HPDE6-E6E7 (cell line): ENCODE data around the gene SHISA7.

Experiments used
- DNase-seq: peaks from one replicate; pipeline ENCODE4 v3.0.0; 2011; ENCODE audit warnings: missing footprints; ENCODE audit errors: extremely low spot score

Gene SHISA7

DNA sequence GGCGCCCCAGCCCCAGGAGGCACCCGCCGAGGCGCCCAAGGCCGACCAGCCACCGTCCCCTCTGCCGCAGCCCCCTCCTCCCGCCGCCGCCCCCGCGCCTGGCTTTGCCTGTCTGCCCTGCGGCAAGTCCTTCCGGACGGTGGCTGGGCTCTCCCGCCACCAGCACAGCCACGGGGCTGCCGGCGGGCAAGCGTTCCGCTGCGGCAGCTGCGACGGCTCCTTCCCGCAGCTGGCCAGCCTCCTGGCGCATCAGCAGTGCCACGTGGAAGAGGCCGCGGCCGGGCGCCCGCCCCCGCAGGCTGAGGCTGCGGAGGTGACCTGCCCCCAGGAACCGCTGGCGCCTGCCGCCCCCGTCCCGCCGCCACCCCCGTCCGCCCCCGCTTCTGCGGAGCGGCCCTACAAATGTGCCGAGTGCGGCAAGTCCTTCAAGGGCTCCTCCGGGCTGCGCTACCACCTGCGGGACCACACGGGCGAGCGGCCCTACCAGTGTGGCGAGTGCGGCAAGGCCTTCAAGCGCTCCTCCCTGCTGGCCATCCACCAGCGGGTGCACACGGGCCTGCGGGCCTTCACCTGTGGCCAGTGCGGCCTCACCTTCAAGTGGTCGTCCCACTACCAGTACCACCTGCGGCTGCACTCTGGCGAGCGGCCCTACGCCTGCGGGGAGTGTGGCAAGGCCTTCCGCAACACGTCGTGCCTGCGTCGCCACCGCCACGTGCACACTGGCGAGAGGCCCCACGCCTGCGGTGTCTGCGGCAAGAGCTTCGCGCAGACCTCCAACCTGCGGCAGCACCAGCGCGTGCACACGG, 39.3 kb upstream of the SHISA7 start:
- DNase-seq, result no peak

DNA sequence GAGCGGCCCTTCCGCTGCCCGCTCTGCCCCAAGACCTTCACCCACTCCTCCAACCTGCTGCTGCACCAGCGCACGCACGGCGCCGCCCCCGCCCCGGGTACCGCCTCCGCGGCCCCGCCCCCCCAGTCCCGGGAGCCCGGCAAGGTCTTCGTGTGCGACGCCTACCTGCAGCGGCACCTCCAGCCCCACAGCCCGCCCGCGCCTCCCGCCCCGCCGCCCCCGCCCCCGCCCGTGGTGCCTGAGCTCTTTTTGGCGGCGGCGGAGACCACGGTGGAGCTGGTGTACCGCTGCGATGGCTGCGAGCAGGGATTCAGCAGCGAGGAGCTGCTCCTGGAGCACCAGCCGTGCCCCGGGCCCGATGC, 38.7 kb upstream of the SHISA7 start:
- no peak for DNase-seq

DNA sequence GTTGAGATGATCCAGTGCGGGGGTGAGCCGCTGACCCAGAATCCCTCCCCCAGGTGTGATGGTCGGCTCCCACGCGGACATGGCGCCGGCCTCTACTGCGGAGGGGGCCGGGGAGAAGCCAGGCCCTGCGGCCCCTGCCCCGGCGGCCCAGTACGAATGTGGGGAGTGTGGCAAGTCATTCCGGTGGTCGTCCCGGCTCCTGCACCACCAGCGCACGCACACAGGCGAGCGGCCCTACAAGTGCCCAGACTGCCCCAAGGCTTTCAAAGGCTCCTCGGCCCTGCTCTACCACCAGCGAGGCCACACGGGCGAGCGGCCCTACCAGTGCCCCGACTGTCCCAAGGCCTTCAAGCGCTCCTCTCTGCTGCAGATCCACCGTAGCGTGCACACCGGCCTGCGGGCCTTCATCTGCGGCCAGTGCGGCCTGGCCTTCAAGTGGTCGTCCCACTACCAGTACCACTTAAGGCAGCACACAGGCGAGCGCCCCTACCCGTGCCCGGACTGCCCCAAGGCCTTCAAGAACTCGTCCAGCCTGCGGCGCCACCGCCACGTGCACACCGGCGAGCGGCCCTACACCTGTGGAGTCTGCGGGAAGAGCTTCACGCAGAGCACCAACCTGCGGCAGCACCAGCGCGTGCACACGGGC, 38.2 kb upstream of the SHISA7 start:
- DNase-seq, result no peak

DNA sequence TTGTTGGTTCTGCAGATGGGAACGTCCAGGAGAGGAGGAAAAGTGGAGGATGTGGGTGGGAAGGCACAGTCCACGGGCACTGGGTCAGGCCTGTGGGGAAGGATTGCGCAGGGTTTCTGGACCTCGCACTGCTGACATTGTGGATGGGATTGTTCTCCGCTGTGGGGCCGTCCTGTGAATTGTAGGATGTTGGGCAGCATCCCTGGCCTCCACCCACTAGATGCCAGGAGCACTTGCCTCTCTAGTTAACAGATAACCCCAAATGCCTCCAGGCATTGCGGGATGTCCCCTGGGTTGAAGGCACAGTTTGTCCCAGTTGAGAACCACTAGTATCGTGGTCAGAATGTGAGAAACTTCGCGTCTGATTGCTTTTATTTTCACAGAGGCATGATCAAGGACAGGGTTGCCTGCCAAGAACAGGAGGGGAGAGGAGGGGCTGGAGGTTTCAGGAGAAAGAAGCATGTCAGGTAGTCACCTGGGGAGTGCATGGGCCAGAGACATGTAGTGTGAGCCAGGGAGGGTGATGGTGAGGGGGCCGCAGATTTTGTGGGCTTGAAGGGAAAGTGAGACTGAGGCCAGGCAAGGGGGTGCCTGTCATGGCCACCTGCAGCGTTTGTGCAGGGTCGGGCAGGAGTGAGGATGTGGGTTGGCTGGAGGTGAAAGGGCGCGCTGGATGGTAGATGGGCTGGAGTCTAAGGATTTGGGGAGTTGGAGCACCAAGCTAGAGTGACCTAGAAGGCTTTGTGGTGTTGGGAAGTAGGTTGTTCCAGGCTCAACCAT, 36.5 kb upstream of the SHISA7 start:
- DNase-seq, result no peak

DNA sequence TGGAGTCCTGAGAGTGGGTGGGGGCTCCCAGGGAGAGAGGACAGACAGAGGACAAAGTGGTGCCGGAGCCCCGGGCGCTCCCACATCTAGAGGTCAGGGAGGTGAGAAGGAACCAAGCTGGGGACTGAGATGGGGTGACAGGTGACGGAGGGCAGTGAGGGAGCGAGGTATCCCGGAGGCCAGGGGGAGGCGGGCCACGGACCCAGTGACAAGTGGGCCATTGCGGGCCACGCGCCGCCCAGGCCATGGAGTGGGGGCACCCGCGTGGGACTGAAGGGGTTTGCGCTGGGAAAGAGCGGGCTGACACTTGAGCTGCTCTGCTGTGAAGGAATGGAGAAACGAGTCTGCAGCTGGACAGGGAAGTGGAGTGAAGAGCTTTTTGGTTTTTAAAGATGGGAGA, 35.9 kb upstream of the SHISA7 start:
- DNase-seq, result no peak

DNA sequence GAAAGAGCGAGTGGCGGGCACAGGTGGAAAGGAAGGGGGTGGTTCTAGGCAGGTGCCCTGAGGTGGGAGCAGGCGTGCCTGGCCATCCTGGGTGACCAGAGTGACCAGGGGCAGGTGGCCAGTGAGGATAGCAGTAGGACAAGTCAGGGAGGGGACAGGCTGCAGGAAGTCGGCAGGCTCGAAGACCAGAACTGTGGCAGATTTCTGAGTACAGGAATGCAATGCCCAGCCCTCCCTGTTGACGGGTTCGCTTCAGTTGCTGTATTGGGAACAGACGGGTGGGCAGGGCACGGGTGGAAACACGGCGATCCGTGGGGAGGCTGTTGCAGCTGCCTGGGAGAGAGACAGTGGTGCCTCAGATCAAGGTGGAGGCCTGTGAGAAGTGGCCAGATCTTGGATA, 35.3 kb upstream of the SHISA7 start:
- no peak for DNase-seq

DNA sequence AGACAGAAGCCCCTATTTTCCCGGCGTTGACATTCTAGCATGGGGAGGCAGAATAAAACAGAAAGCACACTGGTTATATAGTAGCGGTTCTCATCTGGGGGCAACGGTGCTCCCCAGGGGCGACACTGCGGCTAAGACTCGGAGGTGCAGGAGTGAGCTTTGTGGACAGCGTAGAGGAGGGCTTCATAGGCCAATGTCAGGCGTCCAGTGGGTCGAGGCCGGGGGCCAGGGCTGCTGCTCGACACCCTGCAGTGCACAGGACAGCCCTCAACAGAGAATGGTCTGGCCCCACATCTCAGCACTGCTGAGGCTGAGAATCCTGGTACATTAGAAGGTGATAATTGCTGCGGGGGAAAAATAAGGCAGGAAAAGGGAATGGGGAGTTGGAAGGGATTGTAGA, 34.8 kb upstream of the SHISA7 start:
- DNase-seq, result no peak

DNA sequence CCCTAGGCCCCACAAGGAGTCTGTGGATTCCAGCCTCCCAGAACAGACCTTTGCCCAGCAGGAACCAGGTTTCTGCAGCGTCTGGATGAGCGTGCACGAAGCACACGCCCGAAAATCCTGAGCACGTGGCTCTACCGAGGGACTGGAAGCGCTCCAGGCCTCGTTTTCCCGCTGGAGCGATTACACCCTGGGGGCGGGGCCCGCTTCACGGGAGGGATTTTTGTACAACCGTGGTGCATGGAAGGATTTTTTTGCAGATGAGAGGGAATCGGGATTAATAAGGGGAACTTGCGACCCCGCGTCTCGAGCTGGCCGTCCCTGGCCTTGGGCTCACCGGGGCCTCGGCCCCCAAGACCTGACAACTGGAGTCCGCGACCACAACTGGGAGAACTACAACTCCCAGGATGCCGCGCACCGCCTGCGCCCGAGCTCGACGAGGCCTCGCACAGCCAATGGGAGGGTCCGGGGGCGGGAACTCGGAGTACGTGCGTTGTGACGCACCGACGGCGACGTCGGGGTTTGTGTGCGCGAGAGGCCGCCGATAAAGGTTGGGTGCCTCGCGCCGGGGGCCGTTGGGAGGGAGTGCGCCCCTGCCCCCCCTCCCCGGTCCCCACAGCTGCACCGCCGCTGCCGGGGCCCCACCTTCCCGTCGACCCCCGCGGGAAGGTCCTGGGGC, 33.1 kb upstream of the SHISA7 start, which contains the start of gene ZNF628:
TSS of gene ZNF628 (plus strand) at position 518 of the 676 bp plus-strand sequence. CDS start 3,294 bp downstream, outside the sequence.
- peak; percentile 97 for DNase-seq

DNA sequence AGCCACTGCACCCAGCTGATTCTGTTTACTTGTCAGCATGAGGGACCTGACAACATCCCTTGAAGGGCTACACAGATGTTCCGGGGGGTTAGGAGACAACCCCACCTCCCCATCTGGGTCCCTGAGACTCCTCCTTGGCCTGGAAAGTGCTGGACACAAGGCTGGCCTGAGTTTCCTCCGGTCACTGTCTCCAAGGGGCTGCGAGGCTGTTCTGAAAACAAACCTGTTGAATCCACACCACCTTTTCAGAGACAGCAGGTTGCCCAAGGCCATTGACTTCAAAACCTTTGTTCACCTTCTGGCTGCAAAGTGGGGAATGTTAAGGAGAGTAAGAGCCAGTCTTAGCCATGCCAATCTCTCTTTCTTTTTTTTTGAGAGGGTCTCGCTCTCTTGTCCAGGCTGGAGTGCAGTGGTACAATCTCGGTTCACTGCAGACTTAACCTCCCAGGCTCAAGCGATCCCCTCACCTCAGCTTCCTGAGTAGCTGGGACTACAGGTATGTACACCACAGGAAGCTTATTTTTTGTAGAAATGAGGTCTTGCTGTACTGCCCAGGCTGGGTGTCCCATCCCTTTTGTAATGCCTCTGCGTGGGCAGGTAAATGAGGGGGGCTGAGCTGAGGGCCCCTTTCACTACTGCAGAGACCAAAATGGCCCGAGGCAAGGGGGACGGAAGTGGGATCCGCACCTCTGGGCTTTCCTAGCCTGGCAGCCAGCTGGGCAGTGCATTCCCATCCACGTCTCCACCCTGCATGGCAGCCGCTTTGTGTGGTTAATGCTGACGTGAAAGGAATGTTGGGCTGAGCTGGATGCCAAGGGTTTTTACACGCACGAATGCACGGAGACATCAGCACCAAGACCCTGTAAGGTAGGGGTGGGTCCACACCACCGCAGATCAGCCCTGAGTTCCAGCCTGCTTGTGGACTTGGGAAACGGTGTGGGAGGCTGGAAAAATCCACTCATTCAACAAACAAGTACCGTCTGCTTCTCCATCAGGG, 31.5 kb upstream of the SHISA7 start:
- DNase-seq, result no peak

DNA sequence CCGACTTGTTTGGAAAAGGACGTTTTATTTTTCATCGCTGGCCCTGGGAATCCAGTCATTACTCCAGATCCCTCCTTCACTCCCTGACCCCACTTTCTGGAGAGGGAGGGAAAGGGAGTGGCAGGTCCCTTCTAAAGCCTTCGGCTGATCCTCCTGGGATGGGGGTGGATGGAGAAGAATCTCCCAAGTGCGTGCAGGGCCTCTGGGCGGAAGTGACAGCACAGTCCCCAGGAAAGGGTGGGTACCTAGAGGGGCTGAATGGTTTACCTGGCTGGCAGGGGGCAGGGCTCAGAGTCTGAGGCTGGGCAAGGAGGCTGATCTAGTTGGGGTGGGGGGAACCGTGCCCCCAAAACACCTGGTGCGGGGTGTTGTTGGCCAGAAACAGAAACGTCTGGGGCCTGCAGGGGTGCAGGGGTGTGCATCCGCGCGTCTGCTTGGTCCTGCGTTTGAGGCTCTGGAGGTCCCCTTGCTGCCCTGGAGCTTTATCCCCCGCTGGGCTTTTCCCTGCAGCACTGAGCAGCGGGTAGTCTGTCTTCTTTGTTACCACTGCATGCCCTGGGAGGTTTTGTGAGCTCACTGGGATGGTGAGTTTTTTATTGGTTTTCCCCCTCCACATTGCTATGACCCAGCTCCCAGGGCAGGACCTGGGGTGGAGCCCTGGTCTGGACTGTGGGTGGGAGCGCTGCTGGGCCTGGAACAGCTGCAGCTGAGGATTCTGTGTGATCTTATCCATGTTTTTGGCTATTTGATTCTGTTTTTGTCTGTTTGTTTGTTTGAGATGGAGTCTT, 30.3 kb upstream of the SHISA7 start:
- DNase-seq, result no peak

DNA sequence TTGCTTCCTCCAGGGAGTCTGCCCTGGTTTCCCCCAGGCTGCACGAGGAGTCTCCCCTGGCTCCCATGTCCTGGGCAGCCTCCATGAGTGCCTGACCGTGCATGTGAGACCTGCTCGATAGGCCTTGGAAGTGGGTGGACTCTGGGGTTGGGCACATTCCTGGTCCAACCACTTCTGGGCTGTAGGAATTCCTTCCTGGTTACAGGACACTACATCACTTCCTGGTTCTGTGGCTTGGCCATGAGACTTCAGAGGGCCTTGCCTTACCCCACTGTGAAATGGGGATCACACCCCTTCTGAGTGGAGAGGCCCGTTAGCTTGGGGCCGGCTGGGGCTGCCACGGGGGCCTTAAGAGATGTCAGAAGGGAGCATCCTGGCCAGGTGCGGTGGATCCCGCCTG, 29.4 kb upstream of the SHISA7 start:
- DNase-seq, result peak; percentile 60

DNA sequence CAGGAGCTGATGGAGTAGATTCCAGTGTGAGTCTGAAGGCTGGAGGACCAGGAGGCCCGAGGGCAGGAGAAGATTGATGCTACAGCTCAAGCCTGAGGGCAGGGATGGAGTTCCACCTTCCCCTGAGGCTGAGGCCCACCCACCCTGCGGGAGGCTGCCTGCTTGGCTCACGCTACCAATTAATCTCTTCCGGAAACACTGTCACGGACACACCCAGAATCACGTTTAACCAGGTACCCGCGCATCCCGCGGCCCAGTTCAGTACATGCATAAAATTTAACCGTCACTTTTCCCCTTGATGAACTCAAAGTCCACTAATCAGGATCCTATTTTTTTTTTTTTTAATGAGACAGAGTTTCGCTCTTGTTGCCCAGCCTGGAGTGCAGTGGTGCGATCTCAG, 28.2 kb upstream of the SHISA7 start:
- DNase-seq, result no peak

DNA sequence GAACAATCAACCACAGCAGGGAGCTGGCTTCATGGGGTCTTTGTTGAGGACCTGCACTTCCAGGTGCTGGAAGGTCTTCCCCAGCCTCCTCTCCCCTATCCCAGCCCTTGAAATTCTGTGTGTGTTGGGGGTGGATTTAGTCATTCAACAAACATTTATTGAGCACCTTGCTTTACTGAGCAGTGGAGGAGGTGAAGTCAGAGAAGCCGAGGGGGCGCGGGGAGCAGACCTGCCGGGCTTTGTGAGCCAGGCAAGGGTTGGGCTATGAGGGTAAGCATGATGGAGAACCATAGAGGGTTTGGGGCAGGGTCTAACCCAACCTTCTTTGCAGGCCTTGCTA, 24.9 kb upstream of the SHISA7 start:
- no peak for DNase-seq

DNA sequence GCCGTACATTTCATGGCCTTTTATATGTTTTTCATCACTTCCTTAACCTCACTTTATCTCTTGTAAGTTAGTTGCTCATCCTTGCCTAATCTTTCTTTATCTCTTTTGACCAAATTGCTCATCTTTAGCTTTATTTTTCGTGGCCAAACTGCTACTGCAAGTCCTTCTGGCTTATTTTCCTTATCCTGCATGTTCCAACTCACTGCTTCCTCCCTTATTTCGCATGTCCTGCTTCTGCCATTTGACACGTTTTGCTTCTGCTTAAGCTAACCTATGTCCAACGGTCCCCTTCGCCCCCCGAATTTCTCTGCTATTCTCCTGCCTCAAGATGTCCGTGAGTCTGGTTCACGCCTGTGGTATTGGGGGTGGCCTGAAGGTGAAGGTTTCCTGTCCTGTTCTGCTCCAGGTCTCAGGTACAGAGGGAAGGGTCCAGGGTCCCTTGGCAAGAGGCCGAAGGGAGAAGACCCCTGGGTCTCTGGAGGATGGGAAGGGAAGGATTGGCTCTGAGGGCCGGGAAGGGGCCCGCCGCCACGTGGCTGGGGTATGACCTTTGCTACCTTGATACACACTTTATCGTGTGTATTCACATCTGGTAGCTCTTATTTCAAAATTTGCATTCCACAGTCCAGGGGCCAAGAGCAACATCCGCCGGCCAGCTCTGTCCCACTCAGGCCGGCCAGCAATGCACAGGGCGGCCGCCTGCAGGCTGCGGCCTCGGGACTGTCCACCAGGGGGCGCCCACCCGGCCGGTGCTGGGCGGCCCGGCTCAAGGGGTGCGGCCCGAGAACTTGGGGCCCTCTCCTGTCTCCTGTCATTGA, 24.3 kb upstream of the SHISA7 start:
- no peak for DNase-seq

DNA sequence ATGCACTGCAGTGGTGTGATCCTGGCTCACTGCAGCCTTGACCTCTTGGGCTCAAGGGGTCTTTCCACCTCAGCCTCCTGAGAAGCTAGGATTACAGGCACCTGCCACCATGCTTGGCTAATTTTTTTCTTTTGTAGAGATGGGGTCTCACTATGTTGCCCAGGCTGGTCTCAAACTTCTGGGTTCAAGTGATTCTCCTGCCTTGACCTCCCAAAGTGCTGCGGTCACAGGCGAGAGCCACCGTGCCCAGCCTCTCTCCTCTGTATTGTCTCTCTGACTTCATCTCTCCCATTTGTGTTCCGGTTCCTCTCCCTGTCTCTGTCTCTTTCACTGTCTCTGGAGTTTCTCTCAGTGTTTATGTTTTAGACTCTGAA, 23.1 kb upstream of the SHISA7 start:
- DNase-seq, result no peak

DNA sequence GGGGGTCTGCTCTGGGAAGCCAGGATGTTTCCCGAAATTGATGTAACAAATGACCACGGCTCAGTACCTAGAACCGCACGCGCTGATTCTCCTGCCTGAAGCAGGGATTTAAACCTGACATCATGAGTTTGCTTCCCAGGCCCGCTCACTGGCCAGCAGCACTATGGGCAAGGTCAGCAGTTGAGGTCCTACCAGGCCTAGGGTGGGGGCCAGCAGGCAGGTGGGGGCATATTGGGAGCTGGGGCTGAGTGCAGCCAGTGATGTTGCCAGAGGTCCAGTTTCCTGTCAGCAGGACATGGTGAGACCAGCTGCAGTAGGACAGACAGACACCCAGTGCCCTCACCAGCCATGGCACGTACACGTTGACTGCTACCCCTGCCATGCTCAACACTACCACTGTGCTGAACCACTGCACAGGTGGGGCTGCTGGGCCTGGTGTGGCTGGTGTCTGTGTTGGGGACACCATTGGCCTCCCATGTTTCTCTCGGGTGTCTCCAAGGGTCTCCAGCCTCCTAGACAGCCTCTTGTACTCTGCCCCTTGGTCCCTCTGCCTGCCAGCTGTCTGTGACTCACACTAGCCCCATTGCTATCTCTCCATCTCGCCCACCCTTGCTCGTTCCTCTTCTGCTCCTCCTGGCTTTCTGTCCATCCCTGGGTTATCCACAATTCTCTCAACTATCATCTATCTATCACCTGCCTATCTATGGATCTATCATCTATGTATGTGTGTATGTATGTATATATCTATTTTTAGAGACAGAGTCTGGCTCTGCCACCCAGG, 22.6 kb upstream of the SHISA7 start:
- no peak for DNase-seq

DNA sequence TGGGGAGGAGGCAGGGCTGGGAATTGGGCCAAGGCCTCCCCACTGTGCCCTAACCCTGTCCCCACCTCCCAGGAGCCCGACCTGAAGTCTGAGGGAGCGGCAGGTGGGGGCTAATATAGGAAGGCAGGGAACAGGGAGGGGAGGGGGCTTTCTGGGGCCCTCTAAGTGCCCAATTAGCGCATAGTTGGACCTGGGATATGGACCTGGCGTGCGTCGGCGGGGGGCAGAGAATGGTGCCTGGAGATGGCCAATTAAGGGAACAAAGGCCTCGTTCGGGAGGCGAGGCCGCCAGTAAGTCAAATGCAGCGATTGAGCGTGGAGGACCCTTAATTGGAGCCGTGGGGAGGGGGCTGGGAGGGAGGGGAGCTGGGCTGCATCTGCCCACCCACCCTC, 21.6 kb upstream of the SHISA7 start, which contains the start of gene C19orf85:
TSS of gene C19orf85 (minus strand) at position 90 of the 393 bp plus-strand sequence. CDS start 197 bp downstream, outside the sequence.
- no peak for DNase-seq

DNA sequence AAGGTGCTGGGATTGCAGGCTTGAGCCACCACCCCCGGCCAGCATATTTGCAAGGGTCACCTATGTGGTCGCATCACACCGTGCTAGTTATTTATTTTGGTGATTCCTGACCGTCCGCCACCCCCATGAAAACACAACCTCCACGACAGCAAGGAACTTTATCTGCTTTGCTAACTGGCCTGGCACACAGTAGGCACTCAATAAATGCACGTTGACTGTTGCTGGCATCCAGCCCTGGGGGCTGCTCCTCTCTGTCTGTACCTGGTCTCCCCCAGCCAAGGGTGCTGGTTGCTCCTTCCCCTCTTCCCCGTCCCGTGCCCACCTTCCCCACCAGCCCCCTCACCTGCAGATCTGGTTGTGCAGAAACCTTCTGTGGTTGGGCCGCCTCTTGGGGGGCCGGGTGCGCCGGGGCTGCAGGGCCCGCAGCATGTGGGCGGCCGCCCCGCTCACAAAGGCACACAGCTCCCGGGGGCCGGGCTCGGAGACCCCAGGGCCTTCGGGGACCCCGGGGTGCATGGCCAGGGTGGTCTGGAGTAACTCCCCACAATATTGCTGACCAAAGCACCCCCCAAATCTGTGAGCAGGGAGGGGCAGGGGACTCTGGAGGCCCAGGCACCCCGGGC, 21.1 kb upstream of the SHISA7 start:
- DNase-seq, result no peak
